Body of pancreas (tissue), 4 donors: ENCODE measurements around the gene CTNND2. TPM values are rescaled to one million over a fixed set of nuclear protein-coding genes. Genes with fewer than 3 reads are reported as not detected.

Experiments
- ATAC-seq: fragments of 150-250 bp; one replicate; pipeline ENCODE4 v1.9.1; 2016
- DNase-seq, 4 donors: peaks; one replicate each; pipeline ENCODE4 v3.0.0-alpha.2; 2019
- H3K27ac ChIP-seq, 4 donors: fragments of 200-600 bp; sonication (generic); 1 replicate in 3 of 4; 2 replicates in 1 of 4; pipeline versions ENCODE4 v1.5.1 to v1.6.1; 2016 to 2019; ENCODE audit warnings: mild to moderate bottlenecking in 1 of 4, mixed read lengths in 1 of 4, moderate library complexity in 1 of 4
- H3K27me3 ChIP-seq, 2 donors: fragments of 200-600 bp; sonication (generic); one replicate each; pipeline ENCODE4 v1.6.0; 2016; ENCODE audit warnings: mild to moderate bottlenecking in 1 of 2
- H3K36me3 ChIP-seq, 2 donors: fragments of 200-600 bp; sonication (generic); replicated peaks in 1 of 2; 2 replicates each; pipeline ENCODE4 v1.5.1; 2016; ENCODE audit warnings: low read depth in 2 of 2; ENCODE audit not compliant: insufficient read depth in 1 of 2
- H3K4me1 ChIP-seq: fragments of 200-600 bp; sonication (generic); one replicate; pipeline ENCODE4 v1.6.0; 2016
- H3K4me3 ChIP-seq, 2 donors: fragments of 200-600 bp; sonication (generic); 1 replicate in 1 of 2; 2 replicates in 1 of 2; pipeline ENCODE4 v1.5.1; 2016 to 2019
- H3K9me3 ChIP-seq, 3 donors: fragments of 200-600 bp; sonication (generic); 1 replicate in 2 of 3; 2 replicates in 1 of 3; pipeline ENCODE4 v1.5.1; 2016
- POLR2A ChIP-seq, 3 donors: fragments of 450-650 bp; IDR thresholded peaks; one replicate each; pipeline ENCODE4 v1.6.1; 2016; ENCODE audit warnings: antibody characterized with exemption in 3 of 3, mild to moderate bottlenecking in 2 of 3
- WGBS, 2 donors: methylation state at CpG; one replicate each; pipeline ENCODE4 v1.1.5; 2017; 5-methylcytosine and 5-hydroxymethylcytosine counted together
- intact Hi-C: fragments of 100-400 bp; cut with DNase I; formaldehyde crosslinking; loops from one replicate; pipeline ENCODE4 v1.15.1; 2023
- total RNA-seq, 2 donors: library from RNA; depleted of rRNA; stranded (reverse); fragments of >200 nt; gene quantifications; one replicate each; pipeline ENCODE4 v1.1.0, GENCODE V29; 2016
- TF ChIP-seq, protein P1 (sequence below), 7 experiments: fragments of 450-650 bp in 4 of 7; fragments of 200-600 bp in 3 of 7; sonication (generic) in 3 of 7; IDR thresholded peaks; one replicate each; pipeline ENCODE4 v1.5.1; 2016 to 2019; ENCODE audit warnings: antibody characterized with exemption in 7 of 7

CTNND2 gene
- total RNA-seq, 2 donors from 2014 or later: 21.0 to 82.4 TPM

DNA sequence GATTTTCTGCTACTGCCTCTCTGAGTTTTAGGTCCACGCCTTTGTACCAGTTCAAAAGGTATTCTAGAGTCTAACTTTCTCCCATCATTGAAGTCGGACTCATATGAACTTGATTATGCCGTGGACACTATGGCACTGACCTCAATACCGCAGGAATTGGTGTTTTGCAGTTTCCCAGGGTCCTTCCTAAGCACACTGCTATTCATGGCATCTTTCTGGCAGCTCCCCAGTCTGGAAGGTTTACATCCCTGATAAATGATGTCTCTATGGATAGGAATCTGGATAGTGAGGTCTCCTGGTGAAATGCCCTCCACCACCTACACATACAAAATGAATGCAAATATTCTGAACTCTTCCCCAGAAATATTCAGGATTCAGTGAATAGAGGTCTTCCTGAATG lies 422.2 kb downstream of the CTNND2 start:
- ATAC-seq (no peak), DNase-seq (no peak)
- intact Hi-C loops: no loop called here
- TF ChIP-seq, protein P1, sequence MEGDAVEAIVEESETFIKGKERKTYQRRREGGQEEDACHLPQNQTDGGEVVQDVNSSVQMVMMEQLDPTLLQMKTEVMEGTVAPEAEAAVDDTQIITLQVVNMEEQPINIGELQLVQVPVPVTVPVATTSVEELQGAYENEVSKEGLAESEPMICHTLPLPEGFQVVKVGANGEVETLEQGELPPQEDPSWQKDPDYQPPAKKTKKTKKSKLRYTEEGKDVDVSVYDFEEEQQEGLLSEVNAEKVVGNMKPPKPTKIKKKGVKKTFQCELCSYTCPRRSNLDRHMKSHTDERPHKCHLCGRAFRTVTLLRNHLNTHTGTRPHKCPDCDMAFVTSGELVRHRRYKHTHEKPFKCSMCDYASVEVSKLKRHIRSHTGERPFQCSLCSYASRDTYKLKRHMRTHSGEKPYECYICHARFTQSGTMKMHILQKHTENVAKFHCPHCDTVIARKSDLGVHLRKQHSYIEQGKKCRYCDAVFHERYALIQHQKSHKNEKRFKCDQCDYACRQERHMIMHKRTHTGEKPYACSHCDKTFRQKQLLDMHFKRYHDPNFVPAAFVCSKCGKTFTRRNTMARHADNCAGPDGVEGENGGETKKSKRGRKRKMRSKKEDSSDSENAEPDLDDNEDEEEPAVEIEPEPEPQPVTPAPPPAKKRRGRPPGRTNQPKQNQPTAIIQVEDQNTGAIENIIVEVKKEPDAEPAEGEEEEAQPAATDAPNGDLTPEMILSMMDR (IDR thresholded peaks at IDR 0.05): no peak
- no peak for TF ChIP-seq POLR2A (IDR thresholded peaks at IDR 0.05)
- Histone ChIP-seq H3K4me3 (no peak overlapping the region), H3K27me3 (no peaks in the 10 kb centered on the region), H3K9me3 (no peaks in the 10 kb centered on the region), H3K4me1 (no peaks in the 10 kb centered on the region), H3K36me3 (no peaks in the 10 kb centered on the region), H3K27ac (no peak overlapping the region)
- WGBS, 2 donors: 97 to 98% methylated on average over 4 of the region's 4 CpGs

DNA sequence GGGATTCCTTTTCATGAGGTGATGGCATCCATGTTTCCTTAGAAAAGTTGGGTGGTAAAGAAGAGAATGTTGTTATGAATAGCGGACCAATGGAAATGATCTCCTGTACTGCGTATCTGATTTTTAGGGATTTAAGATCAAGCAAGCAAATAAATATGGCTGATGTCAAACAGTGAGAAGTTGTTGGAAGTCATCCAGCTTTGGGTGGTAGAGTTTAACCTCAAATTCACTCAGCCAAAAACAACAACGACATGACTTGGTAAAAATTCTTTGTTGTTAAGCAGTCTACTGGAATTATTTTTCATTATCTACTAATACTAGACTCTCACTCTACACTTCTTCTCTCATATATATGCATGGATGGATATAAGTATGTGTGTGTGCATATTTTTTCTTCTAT lies 426.5 kb downstream of the CTNND2 start:
- Histone ChIP-seq H3K4me3 (no peak overlapping the region), H3K4me1 (no peaks in the 10 kb centered on the region), H3K36me3 (no peaks in the 10 kb centered on the region), H3K27me3 (no peaks in the 10 kb centered on the region), H3K9me3 (no peaks in the 10 kb centered on the region), H3K27ac (no peak overlapping the region)
- WGBS, 2 donors: 61 to 70% methylated on average over 3 of the region's 3 CpGs
- ATAC-seq (no peak), DNase-seq (no peak)
- intact Hi-C loops: no loop called here
- TF ChIP-seq POLR2A (IDR thresholded peaks at IDR 0.05): no peak
- TF ChIP-seq, protein P1 (IDR thresholded peaks at IDR 0.05): no peak

DNA sequence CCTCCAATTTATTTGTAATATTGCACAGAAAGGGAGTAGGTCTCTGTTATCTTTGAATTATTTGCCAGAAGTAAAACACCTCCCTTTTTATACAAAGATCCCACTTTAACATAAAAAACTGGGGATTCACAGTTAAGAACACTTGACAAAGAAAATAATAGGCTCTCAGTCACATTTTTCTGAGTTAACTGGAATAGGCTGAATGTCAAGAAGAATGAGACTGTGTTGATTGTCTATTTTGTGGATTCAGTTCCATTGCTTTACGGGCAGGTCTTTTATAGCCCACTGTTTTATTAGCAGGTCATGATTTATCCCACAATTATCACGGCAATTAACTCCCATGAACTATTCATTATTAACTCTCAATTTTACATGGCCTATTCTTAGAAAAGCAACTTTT lies 427.4 kb downstream of the CTNND2 start:
- DNase-seq (no peak), ATAC-seq (no peak)
- no peak for TF ChIP-seq POLR2A (IDR thresholded peaks at IDR 0.05)
- TF ChIP-seq, protein P1 (IDR thresholded peaks at IDR 0.05): no peak
- Histone ChIP-seq H3K36me3 (no peaks in the 10 kb centered on the region), H3K27me3 (no peaks in the 10 kb centered on the region), H3K27ac (no peak overlapping the region), H3K9me3 (no peaks in the 10 kb centered on the region), H3K4me3 (no peak overlapping the region), H3K4me1 (no peaks in the 10 kb centered on the region)
- intact Hi-C loops: no loop called here
- 94 to 95% methylated on average over 2 of the region's 2 CpGs for WGBS, 2 donors

DNA sequence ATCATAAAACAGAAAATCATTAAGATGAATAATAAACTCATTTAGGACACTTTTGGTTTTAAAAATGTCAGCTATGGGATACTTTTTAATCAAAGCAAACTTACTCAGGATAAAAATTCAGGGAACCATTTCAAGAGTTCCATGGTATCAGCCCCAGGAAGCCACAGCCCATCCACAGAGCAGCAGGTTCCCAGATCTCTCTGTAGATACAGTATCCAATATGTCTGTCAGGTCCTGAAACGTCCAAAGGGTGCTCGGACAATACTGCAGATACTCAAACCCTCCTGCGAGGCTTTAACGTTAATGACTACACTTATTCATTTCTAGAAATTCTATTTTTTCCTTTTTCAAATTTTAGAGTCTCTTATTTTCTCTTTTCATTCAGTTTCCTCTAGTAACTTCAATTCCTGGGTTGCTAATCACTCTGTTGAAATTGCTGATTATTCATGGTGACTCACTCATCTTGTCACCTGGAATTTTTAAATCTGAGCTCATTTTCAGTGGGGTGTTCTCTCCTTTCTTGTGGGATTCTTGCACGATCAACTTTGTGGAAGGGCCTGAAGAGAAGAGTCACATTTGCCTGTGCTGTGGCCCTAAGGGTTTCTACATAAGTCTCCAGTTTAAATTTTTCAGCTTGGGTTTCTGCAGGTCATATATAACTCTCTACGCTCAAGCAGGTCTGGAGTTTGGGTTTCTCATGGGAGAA lies 435.8 kb downstream of the CTNND2 start:
- no peaks in the 10 kb centered on the region for H3K9me3 ChIP-seq
- no peak overlapping the region for H3K27ac ChIP-seq
- H3K4me1 ChIP-seq: no peaks in the 10 kb centered on the region
- no peak overlapping the region for H3K4me3 ChIP-seq
- H3K27me3 ChIP-seq: no peaks in the 10 kb centered on the region
- DNase-seq (no peak), ATAC-seq (no peak)
- 87 to 94% methylated on average over 6 of the region's 6 CpGs for WGBS, 2 donors
- intact Hi-C loops: no loop called here
- no peaks in the 10 kb centered on the region for H3K36me3 ChIP-seq
- TF ChIP-seq, protein P1 (IDR thresholded peaks at IDR 0.05): no peak
- no peak for TF ChIP-seq POLR2A (IDR thresholded peaks at IDR 0.05)

DNA sequence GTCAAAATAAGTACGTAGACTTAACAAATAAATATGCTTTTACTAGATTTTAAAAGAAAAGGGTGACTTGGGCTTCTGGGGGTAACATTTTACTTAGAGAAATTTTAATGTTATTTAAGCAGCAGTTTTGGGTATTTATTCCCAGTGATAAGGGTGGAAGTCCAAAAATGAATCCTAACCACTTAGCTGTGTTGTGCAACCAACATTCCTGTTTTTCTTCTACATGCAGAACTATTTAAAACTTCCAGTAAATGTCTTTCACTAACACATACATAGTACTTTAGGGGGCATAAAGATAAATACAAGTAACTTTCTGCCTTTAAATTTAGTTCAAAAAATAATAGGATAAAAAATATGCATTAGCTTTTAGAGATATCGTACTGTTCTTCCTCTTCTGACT lies 436.7 kb downstream of the CTNND2 start:
- DNase-seq (no peak), ATAC-seq (no peak)
- H3K27ac ChIP-seq: no peak overlapping the region
- intact Hi-C loops: no loop called here
- WGBS, 2 donors: 92% methylated on average over 2 of the region's 2 CpGs
- H3K4me1 ChIP-seq: no peaks in the 10 kb centered on the region
- H3K9me3 ChIP-seq: no peaks in the 10 kb centered on the region
- no peak overlapping the region for H3K4me3 ChIP-seq
- TF ChIP-seq, protein P1 (IDR thresholded peaks at IDR 0.05): no peak
- no peak for TF ChIP-seq POLR2A (IDR thresholded peaks at IDR 0.05)
- no peaks in the 10 kb centered on the region for H3K27me3 ChIP-seq
- H3K36me3 ChIP-seq: no peaks in the 10 kb centered on the region
